ENCODE data around the gene COLEC11.

COLEC11 gene

DNA sequence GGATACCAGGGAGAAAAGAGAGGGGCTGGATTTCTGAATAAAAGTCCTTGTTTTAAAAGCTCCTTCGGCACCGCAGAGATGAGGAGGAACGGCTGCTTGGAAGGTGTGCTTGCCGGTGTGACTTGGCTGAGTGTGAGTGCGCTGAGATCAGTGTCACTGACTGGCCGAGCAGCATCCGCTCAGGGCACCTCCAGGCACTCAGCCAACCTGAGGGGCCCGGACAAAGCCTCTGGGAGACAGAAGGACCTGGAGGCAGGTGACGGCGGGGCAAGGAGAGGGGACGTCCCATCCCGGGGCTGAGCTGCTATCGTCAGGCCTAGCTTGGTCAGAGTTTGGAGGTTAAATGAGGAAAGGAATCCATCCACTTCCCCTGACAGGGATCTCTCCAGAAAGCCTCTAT lies 46.3 kb downstream of the COLEC11 start:
- H3K9me3 ChIP-seq (ENCODE audit: control extremely low read depth in 1 of 5, control insufficient read depth in 4 of 5, insufficient read depth in 2 of 5, low read depth in 1 of 5, low read length in 4 of 5), result no peaks in the 10 kb centered on the region
- ChIA-PET POLR2A (no interaction called here), CTCF (no interaction called here)
- H3K4me1 ChIP-seq (ENCODE audit: control extremely low read depth in 1 of 4, control insufficient read depth in 4 of 4, insufficient read depth in 4 of 4, low read length in 3 of 4), result no peaks in the 10 kb centered on the region
- over 99% methylated on average over 8 of the region's 13 CpGs for WGBS (ENCODE audit: insufficient coverage)
- H3K4me3 ChIP-seq (ENCODE audit: control insufficient read depth in 1 of 7, extremely low read depth in 1 of 7, insufficient read depth in 4 of 7, low read depth in 2 of 7, low read length in 6 of 7), result no peak overlapping the region
- no peaks in the 10 kb centered on the region for H3K27me3 ChIP-seq (replicated peaks in 2 of 5; ENCODE audit: control insufficient read depth in 4 of 5, insufficient read depth in 5 of 5, low read length in 4 of 5)
- no peaks in the 10 kb centered on the region for H3K36me3 ChIP-seq (ENCODE audit: control insufficient read depth in 4 of 4, insufficient read depth in 4 of 4, low read length in 3 of 4)
- DNase-seq, result no peak
- H3K27ac ChIP-seq (ENCODE audit: insufficient read depth in 1 of 2, low read depth in 1 of 2, low read length in 2 of 2, poor library complexity in 1 of 2, severe bottlenecking in 2 of 2), result no peak overlapping the region

DNA sequence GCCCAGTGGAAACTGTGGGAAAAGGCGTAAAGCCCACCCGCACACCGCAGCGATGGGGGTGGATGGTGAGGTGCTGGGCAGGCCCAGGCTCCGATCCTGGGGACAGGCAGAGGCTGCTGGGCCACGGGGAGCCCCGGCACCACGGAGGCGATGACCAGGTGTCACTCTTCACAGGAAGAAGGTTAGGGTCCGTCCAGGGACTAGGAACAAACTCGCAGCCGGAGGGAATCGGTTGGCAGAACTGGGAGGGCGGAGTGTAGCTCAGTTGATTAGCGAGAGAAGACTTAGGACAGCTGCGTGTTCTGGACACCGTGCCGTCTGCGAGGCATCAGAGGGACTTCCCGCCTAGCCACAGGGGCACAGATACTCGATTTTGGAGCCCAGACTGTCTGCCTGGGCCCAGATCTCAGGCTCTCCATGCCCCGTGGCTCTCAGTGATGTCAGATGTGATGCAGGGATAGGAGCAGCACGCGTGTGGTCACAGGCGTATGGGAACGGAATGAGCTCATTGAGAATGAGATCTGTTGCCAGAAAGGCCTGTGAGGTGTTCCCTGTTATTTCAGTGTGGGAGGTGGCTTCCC lies 47.0 kb downstream of the COLEC11 start:
- 93% methylated on average over 25 of the region's 26 CpGs for WGBS (ENCODE audit: insufficient coverage)
- no peaks in the 10 kb centered on the region for H3K4me1 ChIP-seq (ENCODE audit: control extremely low read depth in 1 of 4, control insufficient read depth in 4 of 4, insufficient read depth in 4 of 4, low read length in 3 of 4)
- no peaks in the 10 kb centered on the region for H3K27me3 ChIP-seq (replicated peaks in 2 of 5; ENCODE audit: control insufficient read depth in 4 of 5, insufficient read depth in 5 of 5, low read length in 4 of 5)
- no peaks in the 10 kb centered on the region for H3K9me3 ChIP-seq (ENCODE audit: control extremely low read depth in 1 of 5, control insufficient read depth in 4 of 5, insufficient read depth in 2 of 5, low read depth in 1 of 5, low read length in 4 of 5)
- H3K27ac ChIP-seq (ENCODE audit: insufficient read depth in 1 of 2, low read depth in 1 of 2, low read length in 2 of 2, poor library complexity in 1 of 2, severe bottlenecking in 2 of 2), result no peak overlapping the region
- H3K36me3 ChIP-seq (ENCODE audit: control insufficient read depth in 4 of 4, insufficient read depth in 4 of 4, low read length in 3 of 4), result no peaks in the 10 kb centered on the region
- POLR2A ChIA-PET, result no interaction called here
- DNase-seq, result no peak
- CTCF ChIA-PET, result interaction anchor here (0.8 to 1.3 kb wide), 2 partner anchors 10 to 24 kb away, joined by 4 to 8 read pairs; no protein-coding TSS in a partner anchor
- no peak overlapping the region for H3K4me3 ChIP-seq (ENCODE audit: control insufficient read depth in 1 of 7, extremely low read depth in 1 of 7, insufficient read depth in 4 of 7, low read depth in 2 of 7, low read length in 6 of 7)

DNA sequence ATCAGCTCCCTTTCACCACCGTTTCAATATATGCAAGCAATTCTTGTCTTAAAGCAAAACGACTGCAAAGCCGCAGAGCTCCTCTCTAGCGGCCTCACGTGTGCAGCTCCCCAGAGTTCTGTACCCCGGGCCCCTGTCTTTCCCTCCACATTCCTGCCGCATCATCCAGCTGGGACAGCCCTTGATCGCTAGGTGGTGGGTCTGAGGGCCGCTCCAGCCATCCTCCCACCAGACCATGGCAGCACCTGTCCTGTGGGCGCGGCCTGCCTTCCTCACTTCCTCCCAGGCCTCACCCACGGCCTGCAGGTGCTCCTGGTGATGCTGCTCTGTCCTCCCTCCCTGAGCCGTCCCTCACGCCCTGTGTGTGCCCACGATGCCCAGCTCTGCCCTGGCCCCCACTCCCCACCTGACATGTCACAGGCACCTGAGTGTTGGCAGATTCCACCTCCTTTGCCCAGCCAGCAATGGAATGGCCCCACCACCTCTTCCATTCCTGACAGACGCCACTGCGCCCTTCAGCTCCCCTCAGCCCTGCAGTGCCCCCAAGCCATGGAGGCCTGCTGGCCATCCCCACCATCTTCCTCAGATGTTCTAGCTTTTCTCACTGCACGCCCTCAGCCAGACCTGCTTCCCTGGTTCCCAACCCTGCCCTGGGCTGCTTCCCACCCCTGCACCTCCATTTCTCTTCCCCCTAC lies 47.8 kb downstream of the COLEC11 start:
- POLR2A ChIA-PET, result no interaction called here

DNA sequence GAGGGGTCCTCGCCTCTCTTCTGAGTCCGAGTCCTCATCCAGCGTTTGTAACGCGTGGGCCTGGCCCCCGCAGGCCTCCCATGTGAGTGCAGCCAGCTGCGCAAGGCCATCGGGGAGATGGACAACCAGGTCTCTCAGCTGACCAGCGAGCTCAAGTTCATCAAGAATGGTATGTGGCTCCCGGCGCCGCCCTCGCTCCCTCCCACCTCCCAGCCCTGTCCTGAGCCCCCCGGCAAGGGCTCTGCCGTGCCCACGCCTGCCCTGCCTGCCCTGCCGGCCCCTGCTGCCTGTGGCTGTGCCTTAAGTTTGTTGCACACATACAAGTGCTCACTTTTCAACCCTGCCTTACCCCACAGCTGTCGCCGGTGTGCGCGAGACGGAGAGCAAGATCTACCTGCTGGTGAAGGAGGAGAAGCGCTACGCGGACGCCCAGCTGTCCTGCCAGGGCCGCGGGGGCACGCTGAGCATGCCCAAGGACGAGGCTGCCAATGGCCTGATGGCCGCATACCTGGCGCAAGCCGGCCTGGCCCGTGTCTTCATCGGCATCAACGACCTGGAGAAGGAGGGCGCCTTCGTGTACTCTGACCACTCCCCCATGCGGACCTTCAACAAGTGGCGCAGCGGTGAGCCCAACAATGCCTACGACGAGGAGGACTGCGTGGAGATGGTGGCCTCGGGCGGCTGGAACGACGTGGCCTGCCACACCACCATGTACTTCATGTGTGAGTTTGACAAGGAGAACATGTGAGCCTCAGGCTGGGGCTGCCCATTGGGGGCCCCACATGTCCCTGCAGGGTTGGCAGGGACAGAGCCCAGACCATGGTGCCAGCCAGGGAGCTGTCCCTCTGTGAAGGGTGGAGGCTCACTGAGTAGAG lies 48.7 kb downstream of the COLEC11 start:
- Histone ChIP-seq H3K27ac (ENCODE audit: insufficient read depth in 1 of 2, low read depth in 1 of 2, low read length in 2 of 2, poor library complexity in 1 of 2, severe bottlenecking in 2 of 2) (no peak overlapping the region), H3K9me3 (ENCODE audit: control extremely low read depth in 1 of 5, control insufficient read depth in 4 of 5, insufficient read depth in 2 of 5, low read depth in 1 of 5, low read length in 4 of 5) (no peaks in the 10 kb centered on the region), H3K36me3 (ENCODE audit: control insufficient read depth in 4 of 4, insufficient read depth in 4 of 4, low read length in 3 of 4) (no peaks in the 10 kb centered on the region), H3K4me1 (ENCODE audit: control extremely low read depth in 1 of 4, control insufficient read depth in 4 of 4, insufficient read depth in 4 of 4, low read length in 3 of 4) (no peaks in the 10 kb centered on the region), H3K27me3 (replicated peaks in 2 of 5; ENCODE audit: control insufficient read depth in 4 of 5, insufficient read depth in 5 of 5, low read length in 4 of 5) (no peaks in the 10 kb centered on the region), H3K4me3 (ENCODE audit: control insufficient read depth in 1 of 7, extremely low read depth in 1 of 7, insufficient read depth in 4 of 7, low read depth in 2 of 7, low read length in 6 of 7) (no peak overlapping the region)
- ChIA-PET POLR2A (no interaction called here), CTCF (interaction anchor here (0.9 kb wide), 1 partner anchor 8 kb away, joined by 3 read pairs; no protein-coding TSS in a partner anchor)
- no peak for DNase-seq
- WGBS (ENCODE audit: insufficient coverage), result 98% methylated on average over 42 of the region's 48 CpGs

More for the DNA sequence above, 47.8 kb downstream of the COLEC11 start:
- no peaks in the 10 kb centered on the region for H3K36me3 ChIP-seq (ENCODE audit: control insufficient read depth in 4 of 4, insufficient read depth in 4 of 4, low read length in 3 of 4)
- no peaks in the 10 kb centered on the region for H3K27me3 ChIP-seq (replicated peaks in 2 of 5; ENCODE audit: control insufficient read depth in 4 of 5, insufficient read depth in 5 of 5, low read length in 4 of 5)
- no peak for DNase-seq
- no peaks in the 10 kb centered on the region for H3K9me3 ChIP-seq (ENCODE audit: control extremely low read depth in 1 of 5, control insufficient read depth in 4 of 5, insufficient read depth in 2 of 5, low read depth in 1 of 5, low read length in 4 of 5)
- 90% methylated on average over 17 of the region's 18 CpGs for WGBS (ENCODE audit: insufficient coverage)
- no peak overlapping the region for H3K27ac ChIP-seq (ENCODE audit: insufficient read depth in 1 of 2, low read depth in 1 of 2, low read length in 2 of 2, poor library complexity in 1 of 2, severe bottlenecking in 2 of 2)
- no peak overlapping the region for H3K4me3 ChIP-seq (ENCODE audit: control insufficient read depth in 1 of 7, extremely low read depth in 1 of 7, insufficient read depth in 4 of 7, low read depth in 2 of 7, low read length in 6 of 7)
- CTCF ChIA-PET, result interaction anchor here (0.8 to 1.3 kb wide), 2 partner anchors 9 to 24 kb away, joined by 4 to 8 read pairs; no protein-coding TSS in a partner anchor
- H3K4me1 ChIP-seq (ENCODE audit: control extremely low read depth in 1 of 4, control insufficient read depth in 4 of 4, insufficient read depth in 4 of 4, low read length in 3 of 4), result no peaks in the 10 kb centered on the region

DNA sequence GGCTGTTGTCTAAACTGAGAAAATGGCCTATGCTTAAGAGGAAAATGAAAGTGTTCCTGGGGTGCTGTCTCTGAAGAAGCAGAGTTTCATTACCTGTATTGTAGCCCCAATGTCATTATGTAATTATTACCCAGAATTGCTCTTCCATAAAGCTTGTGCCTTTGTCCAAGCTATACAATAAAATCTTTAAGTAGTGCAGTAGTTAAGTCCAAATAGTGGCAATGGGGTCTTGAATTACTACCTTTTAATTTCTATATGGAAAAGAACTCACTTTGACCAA lies 49.3 kb downstream of the COLEC11 start:
- no peaks in the 10 kb centered on the region for H3K4me1 ChIP-seq (ENCODE audit: control extremely low read depth in 1 of 4, control insufficient read depth in 4 of 4, insufficient read depth in 4 of 4, low read length in 3 of 4)
- H3K36me3 ChIP-seq (ENCODE audit: control insufficient read depth in 4 of 4, insufficient read depth in 4 of 4, low read length in 3 of 4), result no peaks in the 10 kb centered on the region
- ChIA-PET POLR2A (no interaction called here), CTCF (interaction anchor here (0.9 kb wide), 1 partner anchor 9 kb away, joined by 3 read pairs; no protein-coding TSS in a partner anchor)
- H3K9me3 ChIP-seq (ENCODE audit: control extremely low read depth in 1 of 5, control insufficient read depth in 4 of 5, insufficient read depth in 2 of 5, low read depth in 1 of 5, low read length in 4 of 5), result no peaks in the 10 kb centered on the region
- H3K27me3 ChIP-seq (replicated peaks in 2 of 5; ENCODE audit: control insufficient read depth in 4 of 5, insufficient read depth in 5 of 5, low read length in 4 of 5), result no peaks in the 10 kb centered on the region
- H3K4me3 ChIP-seq (ENCODE audit: control insufficient read depth in 1 of 7, extremely low read depth in 1 of 7, insufficient read depth in 4 of 7, low read depth in 2 of 7, low read length in 6 of 7), result no peak overlapping the region
- H3K27ac ChIP-seq (ENCODE audit: insufficient read depth in 1 of 2, low read depth in 1 of 2, low read length in 2 of 2, poor library complexity in 1 of 2, severe bottlenecking in 2 of 2), result no peak overlapping the region
- DNase-seq, result no peak

DNA sequence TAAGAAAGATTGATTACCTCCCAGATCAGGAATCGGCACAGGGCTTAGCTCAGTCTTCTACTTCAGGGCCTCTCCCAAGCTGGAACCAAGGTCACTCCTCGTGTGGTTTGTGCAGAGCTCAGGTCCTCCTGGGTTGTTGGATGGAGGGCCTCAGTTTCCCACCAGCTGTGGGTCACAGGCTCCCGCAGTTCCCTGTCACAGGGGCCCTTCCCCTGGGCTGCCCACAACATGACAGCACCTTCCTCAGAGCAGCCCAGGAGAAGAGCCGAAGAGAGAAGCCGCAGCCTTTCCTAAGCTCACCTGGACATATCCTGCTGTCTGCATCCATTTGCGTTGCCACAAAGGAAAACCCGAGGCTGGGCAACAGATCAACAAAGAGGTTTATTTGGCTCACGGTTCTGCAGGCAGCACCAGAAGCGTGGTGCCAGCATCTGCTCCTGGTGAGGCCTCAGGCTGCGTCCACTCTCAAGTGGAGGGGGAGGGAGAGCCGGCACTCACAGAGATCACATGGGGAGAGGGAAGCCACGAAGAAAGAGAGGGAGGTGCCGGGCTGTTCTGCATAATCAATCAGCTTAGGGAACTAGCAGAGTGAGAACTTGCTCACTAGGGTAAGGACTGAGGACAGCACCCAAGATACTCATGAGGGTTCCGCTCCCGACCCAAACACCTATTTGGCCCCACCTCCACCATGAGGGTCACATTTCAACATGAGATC lies 50.1 kb downstream of the COLEC11 start:
- ChIA-PET POLR2A (no interaction called here), CTCF (no interaction called here)
- Histone ChIP-seq H3K27me3 (replicated peaks in 2 of 5; ENCODE audit: control insufficient read depth in 4 of 5, insufficient read depth in 5 of 5, low read length in 4 of 5) (peaks cover 0 to 2% (median 0%) of the 10 kb centered on the region in 5 experiments), H3K36me3 (ENCODE audit: control insufficient read depth in 4 of 4, insufficient read depth in 4 of 4, low read length in 3 of 4) (no peaks in the 10 kb centered on the region), H3K4me3 (ENCODE audit: control insufficient read depth in 1 of 7, extremely low read depth in 1 of 7, insufficient read depth in 4 of 7, low read depth in 2 of 7, low read length in 6 of 7) (no peak overlapping the region), H3K27ac (ENCODE audit: insufficient read depth in 1 of 2, low read depth in 1 of 2, low read length in 2 of 2, poor library complexity in 1 of 2, severe bottlenecking in 2 of 2) (no peak overlapping the region), H3K9me3 (ENCODE audit: control extremely low read depth in 1 of 5, control insufficient read depth in 4 of 5, insufficient read depth in 2 of 5, low read depth in 1 of 5, low read length in 4 of 5) (no peaks in the 10 kb centered on the region), H3K4me1 (ENCODE audit: control extremely low read depth in 1 of 4, control insufficient read depth in 4 of 4, insufficient read depth in 4 of 4, low read length in 3 of 4) (no peaks in the 10 kb centered on the region)
- WGBS (ENCODE audit: insufficient coverage), result 92% methylated on average over 11 of the region's 15 CpGs
- no peak for DNase-seq
